Amniotic stem cell (primary cell): ENCODE data around the gene PYGO2.

Experiments
- DNase-seq: peaks from one replicate; lab custom pipeline; 2025; lab: John Stamatoyannopoulos, UW

The PYGO2 gene

DNA sequence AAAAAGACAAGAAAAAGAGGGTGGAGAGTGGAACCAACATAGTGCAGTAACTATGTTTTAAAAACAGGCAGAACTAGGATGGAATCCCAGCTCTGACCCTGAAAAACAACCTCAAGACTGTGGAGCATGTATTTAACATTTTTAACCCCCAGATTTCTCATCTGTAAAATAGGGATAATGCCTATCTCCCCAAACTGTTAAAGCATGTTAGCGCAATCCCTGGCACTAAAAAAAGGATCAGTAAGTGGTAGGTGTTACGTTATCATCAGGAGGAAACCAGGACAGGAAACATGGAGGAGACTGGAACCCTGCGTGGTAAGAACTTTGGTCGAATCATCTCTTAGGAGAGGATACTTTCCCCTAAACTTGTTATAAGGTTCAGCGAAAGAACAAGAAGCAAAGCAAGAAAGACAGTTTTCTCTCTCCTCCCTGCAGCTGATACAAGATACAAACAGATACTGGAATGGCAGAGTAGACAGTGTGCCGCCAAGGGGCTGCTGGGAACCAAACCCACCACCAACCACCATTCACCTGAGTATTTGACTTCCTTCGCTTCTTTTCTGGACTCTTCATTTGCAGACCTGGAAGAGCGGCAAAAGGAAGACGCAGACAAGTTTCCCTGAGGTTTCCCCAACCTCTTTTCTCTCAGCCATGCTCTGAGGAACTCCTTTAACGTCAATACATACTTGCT lies 991 bp downstream of the PYGO2 start:
- no peak for DNase-seq

DNA sequence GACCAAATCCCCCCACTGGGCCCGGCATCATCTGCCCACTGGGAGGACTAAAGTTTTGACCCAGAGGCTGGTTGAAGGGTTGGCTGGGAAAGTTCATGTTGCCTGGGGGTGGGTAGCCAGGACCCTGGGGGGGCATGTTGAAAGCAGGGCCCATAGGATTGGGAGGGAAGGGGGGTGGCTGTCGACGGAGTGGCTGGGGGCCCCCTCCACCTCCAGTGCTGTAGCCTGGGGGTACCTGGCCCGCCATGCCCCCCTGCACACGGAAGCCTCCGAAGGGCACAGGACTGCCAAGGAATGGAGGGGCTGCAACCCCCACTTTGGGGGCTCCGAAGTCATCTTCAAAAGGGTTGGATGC lies 2.2 kb downstream of the PYGO2 start:
- DNase-seq: no peak

DNA sequence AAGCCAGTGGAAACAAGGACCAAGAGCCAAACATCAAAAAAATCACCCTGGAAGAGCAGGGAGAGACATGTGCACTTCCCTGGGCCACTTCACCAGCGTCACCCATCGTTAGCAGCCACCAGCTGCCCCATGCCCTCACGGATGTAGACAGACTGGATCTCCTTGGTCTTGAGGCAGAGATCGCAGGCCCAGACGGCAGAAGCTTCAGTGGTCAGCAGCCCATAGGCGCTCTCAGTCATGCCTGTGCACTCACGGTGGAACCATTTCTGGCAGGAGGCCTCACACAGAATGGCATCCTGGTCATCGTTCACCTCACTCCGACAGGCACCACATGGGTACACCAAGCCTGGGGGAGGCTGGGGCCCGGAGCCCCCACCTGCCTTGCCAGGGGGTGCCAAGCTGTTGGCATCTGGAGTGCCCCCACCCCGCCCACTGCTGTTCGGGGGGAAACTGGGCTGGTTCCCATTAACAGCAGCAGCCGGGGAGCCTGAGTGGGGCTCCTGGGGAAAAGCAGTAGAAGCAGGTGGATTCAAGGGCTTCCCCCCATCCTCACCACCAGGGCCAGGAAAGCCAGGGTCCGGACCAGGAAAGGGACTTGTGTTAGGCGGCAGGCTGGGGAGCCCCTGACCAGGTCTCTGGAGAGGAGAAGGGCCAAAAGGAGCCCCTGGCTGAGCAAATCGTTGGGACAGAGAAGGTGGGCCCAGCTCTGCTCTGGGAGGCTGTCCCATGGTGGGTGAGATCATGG lies 2.7 kb downstream of the PYGO2 start:
- no peak for DNase-seq

DNA sequence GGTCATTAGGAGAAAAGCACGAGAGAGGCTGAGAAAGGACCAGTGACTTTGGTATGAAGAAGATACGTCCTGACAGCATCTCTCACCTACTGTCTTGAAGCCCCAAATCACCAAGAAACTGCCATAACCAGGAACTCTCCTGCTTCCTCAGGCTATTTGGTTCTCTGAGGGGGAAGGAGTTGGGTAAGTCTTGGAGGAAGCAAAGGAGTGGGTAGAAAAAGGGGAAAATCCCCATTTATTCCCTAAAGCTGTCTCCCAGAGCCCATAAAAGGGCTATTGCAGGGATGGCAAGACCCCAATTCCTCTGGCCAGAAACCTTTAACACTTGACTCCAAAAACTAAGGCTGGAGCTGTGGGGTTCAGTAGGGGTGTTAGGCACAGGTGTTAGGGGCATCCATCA lies 3.5 kb downstream of the PYGO2 start:
- DNase-seq: no peak

DNA sequence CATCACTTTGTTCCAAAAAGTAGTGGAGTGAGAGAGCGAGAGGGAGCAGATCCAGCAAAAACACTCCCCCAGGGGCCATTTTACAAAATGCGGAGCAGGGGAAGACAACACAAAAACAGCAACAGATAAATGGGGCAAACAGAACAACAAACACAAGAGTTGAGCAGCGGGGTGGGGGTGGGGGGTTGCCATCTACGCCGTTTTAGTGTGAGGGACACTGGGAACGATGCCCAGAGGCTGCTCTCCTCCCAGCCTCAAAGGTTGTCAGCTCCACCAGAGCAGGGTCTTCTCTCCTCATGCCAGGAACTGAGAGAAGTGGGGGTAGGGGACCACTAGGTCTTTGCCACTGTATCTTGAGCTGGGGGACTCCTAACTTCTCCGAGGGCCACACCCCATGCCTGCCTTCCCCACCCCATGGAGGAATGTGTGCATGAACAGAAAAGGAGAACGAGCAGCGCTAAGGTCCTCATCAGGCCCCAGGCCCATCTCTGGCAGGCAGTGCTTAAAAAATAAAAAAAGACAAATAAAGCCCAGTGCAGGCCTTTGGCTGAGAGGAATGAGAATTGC lies 4.4 kb downstream of the PYGO2 start:
- no peak for DNase-seq

DNA sequence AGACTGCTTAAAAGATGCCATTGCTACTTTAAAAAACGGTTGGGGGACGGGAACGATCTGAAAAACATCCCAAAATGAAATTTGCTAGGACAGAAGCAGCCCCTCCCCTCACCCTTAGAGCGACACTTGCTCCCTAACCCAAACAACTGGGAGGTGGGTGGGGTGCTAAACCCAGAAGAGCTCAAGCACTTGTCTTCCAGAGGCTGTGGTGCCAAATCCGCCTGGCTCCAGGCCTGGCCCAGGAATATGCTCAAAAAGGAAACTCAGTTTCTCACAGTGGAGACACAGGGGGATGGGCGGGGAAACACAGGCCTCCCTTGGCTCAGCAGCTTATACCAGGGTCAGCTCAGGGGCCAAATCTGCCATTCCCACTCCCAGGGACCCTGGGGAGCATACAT lies 5.0 kb downstream of the PYGO2 start:
- no peak for DNase-seq

DNA sequence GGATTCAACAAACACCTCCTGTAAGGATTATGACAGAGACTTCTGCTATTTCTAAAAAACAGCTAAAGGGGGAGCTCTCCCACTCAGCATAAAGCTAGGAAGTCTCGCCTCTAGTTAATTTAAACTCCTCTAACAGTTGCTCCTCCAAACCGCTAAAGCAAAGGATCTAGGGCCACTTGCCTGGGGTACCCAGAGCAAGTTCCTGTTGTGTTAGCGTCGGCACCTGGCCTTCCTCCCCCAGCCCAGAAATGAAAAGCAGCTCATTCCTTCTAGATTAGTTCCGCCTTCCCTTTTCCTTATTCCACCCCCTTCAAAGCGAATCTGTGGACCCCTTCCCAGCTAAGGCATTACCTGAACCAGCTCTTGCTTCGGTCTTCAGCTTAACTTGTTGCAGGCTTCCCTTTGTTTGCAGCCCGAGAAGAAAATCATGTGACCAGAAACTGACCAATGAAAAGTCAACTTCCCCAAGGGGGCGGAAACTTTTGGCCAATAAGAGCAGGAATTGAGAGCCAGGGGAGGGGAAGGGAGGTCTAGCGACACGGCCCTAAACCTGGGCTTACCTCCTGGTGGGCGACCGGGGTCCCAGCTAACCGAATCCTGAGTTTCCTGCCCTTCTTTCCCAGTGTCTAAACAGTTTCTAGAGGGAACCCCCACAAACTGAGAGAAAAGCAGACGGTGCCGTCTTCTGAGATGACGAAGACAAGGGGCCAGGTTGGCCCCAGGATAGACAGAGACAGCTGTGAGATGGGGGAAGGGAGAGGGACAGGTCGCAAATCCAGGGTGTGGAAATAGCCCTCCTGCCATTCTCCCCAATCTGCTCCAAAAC lies 5.7 kb downstream of the PYGO2 start, which contains the start of gene PBXIP1:
Gene PBXIP1 (minus strand): TSS at position 382 of the 826 bp plus-strand sequence. CDS start 2,378 bp downstream, outside the sequence.
- peak; percentile 77 for DNase-seq

DNA sequence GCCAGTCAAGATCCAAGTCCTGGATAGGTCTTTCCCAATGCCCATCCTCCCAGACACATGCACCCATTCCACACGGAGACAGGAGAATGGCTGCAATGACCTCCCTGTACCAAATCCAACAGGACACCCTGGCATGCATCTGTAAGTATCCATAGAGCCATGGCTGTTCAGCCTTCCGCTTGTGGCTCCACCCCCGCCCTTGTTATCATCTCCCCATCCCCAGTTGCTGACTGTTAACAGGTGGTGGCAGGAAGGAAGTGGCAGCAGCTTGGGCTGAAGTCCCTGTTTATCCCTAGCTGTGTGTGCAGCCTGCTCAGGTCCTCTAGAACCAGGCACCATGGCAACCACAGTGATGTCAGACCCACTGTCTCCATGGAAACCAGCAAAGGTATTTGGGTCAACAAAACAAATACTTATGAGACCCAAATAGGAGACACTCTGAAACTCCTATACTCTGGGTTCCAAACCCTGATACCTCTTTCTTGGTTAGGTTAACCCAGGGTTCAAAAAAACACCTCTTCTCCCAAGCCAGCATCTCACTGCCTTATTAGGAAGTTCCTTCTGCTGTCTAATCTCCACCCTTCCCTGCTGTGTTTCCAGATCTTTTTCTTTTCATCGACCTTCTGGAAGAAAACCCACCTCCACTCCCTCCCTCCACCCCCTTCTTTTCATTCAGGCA lies 6.4 kb downstream of the PYGO2 start:
- no peak for DNase-seq

DNA sequence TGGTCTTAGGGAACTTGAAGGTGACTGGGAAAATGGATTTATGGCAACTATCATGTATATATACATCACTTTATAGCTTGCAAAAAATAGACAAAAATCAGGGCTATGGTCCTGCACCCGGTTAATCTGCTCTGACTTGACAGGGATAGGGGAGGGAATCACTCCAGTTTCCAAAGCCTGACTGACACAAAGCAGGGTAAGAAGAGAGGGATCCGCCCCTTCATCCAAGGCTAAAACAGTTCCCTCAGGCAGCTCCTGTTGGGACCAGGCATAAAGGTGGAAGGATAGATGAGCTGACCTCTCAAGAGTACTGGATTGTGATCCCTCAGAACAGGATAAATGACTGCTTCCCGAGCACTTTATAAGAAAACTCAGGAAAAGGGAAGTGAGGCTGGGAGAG lies 7.0 kb downstream of the PYGO2 start:
- no peak for DNase-seq

DNA sequence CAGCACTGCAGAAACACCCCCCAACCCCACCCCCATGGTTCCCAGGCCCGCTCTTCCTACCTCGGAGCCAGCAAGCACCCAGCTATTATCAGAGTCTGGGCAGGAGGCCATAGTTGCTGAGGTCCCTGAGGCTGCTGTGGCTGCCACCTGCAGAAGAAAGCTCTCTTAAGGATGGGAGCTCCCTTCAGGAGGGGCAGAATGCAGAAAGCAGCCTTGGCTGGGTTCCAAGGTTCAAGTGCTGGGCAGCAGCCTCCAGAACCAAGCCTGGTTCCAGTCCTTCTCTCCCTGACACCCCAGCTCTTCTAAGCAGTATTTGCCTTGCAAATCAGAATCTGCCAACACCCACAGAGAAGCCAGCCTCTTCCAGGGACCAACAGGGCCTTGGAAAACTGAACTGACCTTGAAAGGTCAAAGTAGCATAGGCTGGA lies 8.0 kb downstream of the PYGO2 start:
- DNase-seq: no peak

DNA sequence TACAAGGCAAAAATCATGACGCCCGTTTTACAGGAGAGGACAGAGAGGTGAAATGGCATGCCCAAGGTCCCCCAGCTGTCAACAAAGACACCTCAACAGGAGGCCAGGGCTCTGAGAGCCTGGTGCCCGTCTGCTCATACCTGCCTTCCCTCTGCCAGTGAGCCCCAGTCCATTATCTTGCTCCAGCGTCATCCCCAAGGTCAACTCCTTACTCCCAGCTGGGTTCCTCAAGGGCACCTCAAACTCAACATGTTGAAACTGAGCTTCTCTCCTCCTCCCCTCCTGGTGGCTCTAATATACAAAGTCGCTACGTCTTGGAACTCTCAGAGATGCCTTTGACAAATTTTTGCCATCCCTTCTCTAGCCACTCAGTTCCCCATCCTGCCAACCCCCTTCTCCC lies 8.9 kb downstream of the PYGO2 start:
- DNase-seq: no peak

DNA sequence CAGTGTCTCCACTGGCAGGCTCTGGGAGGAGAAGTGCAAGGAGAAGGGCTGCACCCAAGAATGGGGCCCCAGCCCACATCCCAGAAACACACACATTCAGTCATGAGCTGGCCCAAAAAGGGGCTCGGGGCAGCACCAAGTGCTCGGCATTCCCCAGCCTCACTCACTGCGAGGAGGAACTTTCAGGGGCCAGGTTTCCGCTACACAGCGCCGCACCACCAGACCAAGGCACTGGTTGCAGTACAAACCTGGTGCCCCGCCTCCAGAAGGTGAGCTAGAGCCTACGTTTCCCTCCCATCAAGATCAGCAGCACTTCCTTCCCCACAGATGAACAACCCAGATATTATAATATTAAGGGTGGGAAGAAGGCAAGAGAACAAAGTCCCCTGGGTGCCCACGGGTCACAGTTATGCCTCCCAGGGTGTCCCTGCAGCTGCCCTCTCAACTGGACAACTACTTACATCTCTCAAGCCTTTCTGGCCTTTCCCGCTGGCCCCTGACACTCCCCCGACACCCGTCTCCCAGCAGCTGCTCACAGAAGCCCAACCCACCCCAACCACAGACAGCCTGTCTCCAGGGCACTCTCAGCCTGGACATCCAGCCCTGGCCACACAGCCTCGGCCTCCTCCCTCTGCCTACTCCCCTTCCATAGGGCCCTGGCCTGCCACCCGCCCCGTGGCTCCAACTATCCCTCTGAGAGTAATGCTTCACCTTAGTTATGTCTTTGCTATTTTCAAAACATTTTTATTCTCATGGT lies 9.5 kb downstream of the PYGO2 start:
- no peak for DNase-seq

DNA sequence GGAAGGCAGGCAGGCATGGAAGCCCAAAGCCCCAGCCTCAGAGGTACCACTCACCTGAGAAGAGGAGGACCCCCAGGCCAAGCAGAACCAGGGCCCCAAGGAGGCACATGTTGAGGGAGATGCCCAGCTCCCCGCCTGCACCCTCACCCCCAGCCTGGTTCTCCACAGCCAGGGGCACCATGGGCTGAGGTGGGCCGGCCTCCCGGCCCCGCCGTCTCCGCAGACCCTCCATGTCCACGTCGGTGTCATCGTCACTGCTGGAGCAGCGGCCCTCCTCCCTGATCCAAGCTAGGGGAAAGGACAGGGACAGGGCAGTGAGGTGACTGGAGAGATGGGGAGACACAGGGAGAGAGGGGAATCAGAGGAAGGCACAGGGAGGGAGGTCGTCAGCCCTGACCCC lies 13.5 kb downstream of the PYGO2 start:
- no peak for DNase-seq

DNA sequence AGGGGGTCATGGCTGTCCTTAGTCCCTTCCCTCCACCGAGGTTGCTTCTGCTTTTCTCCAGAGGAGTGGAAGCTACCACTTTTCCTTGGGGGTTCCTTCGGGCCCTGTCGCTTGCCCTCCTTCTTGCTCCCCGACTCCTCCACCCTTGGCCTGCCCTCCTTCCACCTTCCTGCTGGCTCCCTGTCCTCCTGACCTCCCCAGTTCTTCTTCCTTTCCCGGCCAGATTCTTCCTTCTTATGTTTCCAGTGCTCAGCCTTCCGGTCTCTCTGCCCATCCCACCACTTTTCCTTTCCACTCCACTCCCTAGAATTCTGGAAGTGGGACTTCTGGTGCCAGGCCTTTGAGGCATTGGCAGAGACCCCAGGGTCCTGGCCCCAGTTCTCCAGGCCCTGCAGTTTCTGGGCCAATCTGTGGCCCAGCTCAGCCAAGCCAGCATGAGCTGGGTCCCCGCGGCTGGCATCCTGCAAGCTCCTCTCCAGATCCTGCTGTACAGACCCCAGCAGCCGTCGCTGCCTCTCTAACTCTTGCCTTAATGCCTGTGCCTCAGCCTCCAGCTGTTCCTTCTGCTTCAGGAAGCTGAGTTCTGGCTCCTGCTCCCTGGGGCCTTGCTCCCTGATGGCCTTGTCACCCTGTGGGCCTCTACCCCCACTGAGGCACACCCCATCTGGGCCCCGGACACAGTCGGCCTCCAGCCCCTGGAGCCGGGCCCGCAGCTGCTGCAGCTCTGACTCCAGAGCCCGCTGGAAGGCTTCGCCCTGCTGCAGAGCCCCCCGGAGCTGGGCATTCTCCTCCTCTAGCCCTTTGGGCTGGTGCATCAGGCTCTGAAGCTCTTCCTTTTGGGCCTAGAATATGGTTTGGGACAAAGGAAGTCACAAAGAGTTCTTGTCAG lies 15.4 kb downstream of the PYGO2 start:
- DNase-seq: no peak

DNA sequence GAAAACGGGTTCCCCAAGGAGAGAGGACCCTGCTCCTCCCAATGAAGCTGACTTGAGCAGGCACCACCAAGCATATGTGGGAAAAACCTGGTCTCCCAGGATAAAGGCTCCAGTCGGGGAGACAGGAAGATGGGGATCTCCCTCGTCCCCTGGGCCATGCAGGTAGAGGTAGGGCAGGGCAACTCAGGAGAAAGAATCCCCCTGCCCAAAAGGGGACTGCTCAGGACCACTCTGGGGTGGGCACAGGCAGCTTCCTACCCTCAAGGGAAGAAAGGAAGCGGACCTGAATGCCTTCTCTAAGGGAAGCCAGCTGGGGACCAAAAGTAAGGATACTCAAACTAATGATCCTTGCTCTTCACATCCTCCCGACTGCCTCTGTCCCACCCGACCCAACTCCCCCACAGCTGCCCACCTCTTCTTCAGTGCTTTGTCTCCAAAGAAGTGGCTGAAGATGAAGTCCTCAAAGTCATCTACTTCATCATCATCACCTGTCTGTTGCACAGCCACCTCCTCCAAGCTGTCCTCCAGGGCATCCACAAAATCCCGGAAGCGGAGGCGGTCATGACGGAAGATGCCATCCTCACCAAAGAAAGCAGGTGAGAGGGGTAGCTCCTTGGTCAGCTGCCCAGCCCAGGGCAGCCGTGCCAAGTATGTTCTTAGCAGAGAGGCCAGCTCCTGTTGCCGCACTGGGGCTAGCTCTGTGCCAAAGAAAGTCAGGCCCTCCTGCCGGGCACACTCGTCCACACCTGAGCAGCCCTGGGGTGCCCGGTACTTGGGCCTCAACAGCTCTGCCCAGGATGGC lies 16.2 kb downstream of the PYGO2 start:
- no peak for DNase-seq

DNA sequence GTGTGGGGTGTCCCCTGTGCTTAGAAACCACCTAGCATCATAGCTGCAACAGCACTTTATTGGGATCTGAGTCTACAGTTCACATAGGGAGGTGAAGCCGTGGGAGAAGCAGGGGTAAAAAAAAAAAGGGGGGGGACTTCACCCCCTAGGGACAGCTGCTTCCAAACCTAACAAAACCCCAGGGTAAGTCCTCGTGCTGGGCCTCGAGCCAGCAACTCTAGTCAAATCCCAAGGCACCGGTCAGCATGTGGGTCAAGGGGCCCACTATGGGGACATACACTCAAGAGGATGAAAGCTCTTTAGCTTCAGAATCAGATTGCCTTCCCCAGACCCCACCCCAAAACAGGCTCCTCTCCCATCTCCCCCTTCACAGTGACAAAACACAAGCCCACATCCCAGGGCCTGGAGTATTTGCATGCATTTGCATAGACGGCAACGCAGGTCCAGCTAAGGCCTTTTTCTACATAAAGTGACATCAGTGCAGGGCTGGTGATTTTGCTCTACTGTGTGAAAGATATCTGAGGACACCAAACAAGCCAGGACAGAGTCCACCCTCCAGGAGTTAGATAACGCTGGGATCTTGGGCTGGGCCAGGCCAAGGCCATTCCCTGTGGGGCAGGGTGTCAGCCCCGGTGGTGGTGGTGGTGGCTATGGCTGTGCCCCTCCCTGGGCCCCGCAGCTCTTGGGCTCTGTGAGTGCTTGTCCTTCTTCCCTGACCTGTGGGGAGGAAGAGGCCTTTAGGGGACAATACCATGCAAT lies 17.0 kb downstream of the PYGO2 start:
- no peak for DNase-seq

DNA sequence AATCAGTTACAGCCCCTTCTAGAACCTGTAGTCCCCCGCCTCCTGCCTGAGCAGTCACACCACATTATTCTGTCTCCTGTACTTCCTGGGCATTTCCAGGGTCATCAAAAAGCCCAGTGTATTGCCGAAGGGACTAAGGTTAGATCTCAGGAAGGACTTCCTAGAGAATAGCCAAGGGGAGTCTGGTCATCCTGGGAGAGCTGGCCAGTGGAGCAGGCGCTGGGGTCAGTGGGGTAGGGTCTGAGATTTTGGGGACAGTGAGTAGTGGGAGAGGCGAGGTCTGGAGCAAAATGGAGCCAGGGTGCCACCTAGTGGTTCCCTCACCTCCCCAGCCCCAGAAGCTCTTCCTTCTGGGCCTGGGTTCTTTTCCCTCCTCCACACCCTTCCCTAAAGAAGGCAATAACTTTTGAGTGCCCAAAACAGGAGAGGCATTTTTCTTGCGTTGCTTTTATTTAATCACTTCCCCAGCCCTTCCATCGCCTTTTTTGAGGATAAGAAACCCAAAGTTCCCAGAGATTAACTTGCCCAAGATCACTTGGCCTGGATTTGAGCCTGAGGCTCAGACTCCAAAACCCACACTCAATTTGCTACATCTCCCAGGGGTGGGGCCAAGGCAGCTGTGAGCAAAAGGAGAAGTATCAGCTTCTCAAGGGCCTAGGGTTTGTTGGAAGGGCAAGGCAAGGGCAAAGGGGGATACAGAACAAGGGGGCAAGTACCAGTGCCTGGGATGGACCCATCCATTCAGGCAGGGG lies 17.8 kb downstream of the PYGO2 start:
- DNase-seq: no peak
